Urothelium cell line (cell line): Measurements from ENCODE around the gene CBARP.
A peak's percentile ranks its signal among the peaks of the same experiment; 100 is the strongest.

Source experiments
- DNase-seq: peaks from one replicate; pipeline ENCODE4 v3.0.0; 2011; ENCODE audit warnings: low spot score, mixed read lengths
- FAIRE-seq: peaks from 2 replicates; lab custom pipeline; 2011; peaks lifted over from hg19 to GRCh38; lab: Jason Lieb, UNC

The CBARP gene

GRCh38 chr19:1275976-1276627, 38.3 kb upstream of the CBARP start:
- DNase-seq (no peak), FAIRE-seq (no peak)

- DNase-seq (peak; percentile 73), FAIRE-seq (no peak)
Observed at GRCh38 chr19:1275260-1275975, 37.6 kb upstream of the CBARP start, which contains the start of gene FAM174C. Gene FAM174C, plus strand, starts transcription at chr19:1275530. Its CDS starts 20 bp downstream, at chr19:1275550.

GRCh38 chr19:1274852-1275259, 37.1 kb upstream of the CBARP start:
- FAIRE-seq: no peak
- no peak for DNase-seq

- FAIRE-seq (no peak), DNase-seq (no peak)
Observed at GRCh38 chr19:1274081-1274851, 36.5 kb upstream of the CBARP start.

- no peak for FAIRE-seq
Observed at GRCh38 chr19:1273263-1274041, 35.6 kb upstream of the CBARP start.

GRCh38 chr19:1272423-1273262, 34.8 kb upstream of the CBARP start:
- DNase-seq: no peak
- no peak for FAIRE-seq

More at GRCh38 chr19:1273263-1274041, 35.6 kb upstream of the CBARP start:
- DNase-seq: no peak

GRCh38 chr19:1271528-1272422, 34.0 kb upstream of the CBARP start:
- no peak for FAIRE-seq
- DNase-seq: no peak

GRCh38 chr19:1270854-1271527, 33.2 kb upstream of the CBARP start:
- no peak for FAIRE-seq
- no peak for DNase-seq

- DNase-seq: no peak
Observed at GRCh38 chr19:1270213-1270853, 32.5 kb upstream of the CBARP start.

GRCh38 chr19:1269478-1270212, 31.8 kb upstream of the CBARP start:
- no peak for FAIRE-seq
- DNase-seq: peak; percentile 83

More at GRCh38 chr19:1270213-1270853, 32.5 kb upstream of the CBARP start:
- no peak for FAIRE-seq

- no peak for FAIRE-seq
- DNase-seq: peak; percentile 93
Observed at GRCh38 chr19:1269065-1269477, 31.3 kb upstream of the CBARP start, which contains the start of gene CIRBP. Gene CIRBP, plus strand, starts transcription at chr19:1269332. Its CDS starts 1,602 bp downstream, at chr19:1270934.

GRCh38 chr19:1268226-1269064, 30.6 kb upstream of the CBARP start:
- DNase-seq (no peak), FAIRE-seq (no peak)

GRCh38 chr19:1267477-1268225, 29.8 kb upstream of the CBARP start:
- no peak for DNase-seq
- FAIRE-seq: no peak

GRCh38 chr19:1266916-1267476, 29.2 kb upstream of the CBARP start:
- no peak for FAIRE-seq

More at GRCh38 chr19:1266916-1267476, 29.2 kb upstream of the CBARP start:
- DNase-seq: peak; percentile 54
